ENCODE results near the gene TRA2A. TPM values are rescaled to one million over a fixed set of nuclear protein-coding genes. Genes with fewer than 3 reads are reported as not detected.

TRA2A gene
- total and polyA plus RNA-seq, 10 of the 15 experiments (the other 5 are each of a cell fraction or from before 2014, with no cell fraction given): 25.0 to 224 (median 91.3) TPM

- TF ChIP-seq TBL1XR1 (IDR thresholded peaks at IDR 0.05; ENCODE audit: low read depth, low read length): peak; percentile 28; the same call in 1 of the 2 replicates
- TF ChIP-seq CREM (IDR thresholded peaks at IDR 0.05; ENCODE audit: low read depth): peak; percentile 48; the same call in 1 of the 2 replicates
- TF ChIP-seq RB1 (IDR thresholded peaks at IDR 0.05; ENCODE audit: borderline replicate concordance): no peak
- no peak for TF ChIP-seq HDAC6 (IDR thresholded peaks at IDR 0.05; ENCODE audit: unreplicated experiment)
- TF ChIP-seq SPI1 (IDR thresholded peaks at IDR 0.05; ENCODE audit: borderline replicate concordance, insufficient read depth, low read depth, low read length): no peak
- no peak for TF ChIP-seq SMAD5 (IDR thresholded peaks at IDR 0.05; ENCODE audit: low read depth)
- no peak for TF ChIP-seq CBX5 (IDR thresholded peaks at IDR 0.05; ENCODE audit: low read depth)
- TF ChIP-seq RFX5 (IDR thresholded peaks at IDR 0.05; ENCODE audit: low read depth, low read length): no peak
- no peak for TF ChIP-seq BCL11A (IDR thresholded peaks at IDR 0.05; ENCODE audit: low read depth, low read length)
- TF ChIP-seq LARP7 (IDR thresholded peaks at IDR 0.05): no peak
- TF ChIP-seq PAX8 (IDR thresholded peaks at IDR 0.05): no peak
- TF ChIP-seq NFYA (IDR thresholded peaks at IDR 0.05; ENCODE audit: borderline replicate concordance, low read depth, low read length): no peak
- no peak for TF ChIP-seq YBX1 (IDR thresholded peaks at IDR 0.05)
- no peak for TF ChIP-seq STAT3 (IDR thresholded peaks at IDR 0.05; ENCODE audit: low read depth, low read length)
- peak; percentile 38; the same call in 1 of the 2 replicates for TF ChIP-seq MLLT1 (IDR thresholded peaks at IDR 0.05)
- TF ChIP-seq MTA2 (IDR thresholded peaks at IDR 0.05; ENCODE audit: low read depth): peak; percentile 41; the same call in 1 of the 2 replicates
- no peak for TF ChIP-seq HCFC1 (IDR thresholded peaks at IDR 0.05; ENCODE audit: low read length)
- TF ChIP-seq, protein P1, sequence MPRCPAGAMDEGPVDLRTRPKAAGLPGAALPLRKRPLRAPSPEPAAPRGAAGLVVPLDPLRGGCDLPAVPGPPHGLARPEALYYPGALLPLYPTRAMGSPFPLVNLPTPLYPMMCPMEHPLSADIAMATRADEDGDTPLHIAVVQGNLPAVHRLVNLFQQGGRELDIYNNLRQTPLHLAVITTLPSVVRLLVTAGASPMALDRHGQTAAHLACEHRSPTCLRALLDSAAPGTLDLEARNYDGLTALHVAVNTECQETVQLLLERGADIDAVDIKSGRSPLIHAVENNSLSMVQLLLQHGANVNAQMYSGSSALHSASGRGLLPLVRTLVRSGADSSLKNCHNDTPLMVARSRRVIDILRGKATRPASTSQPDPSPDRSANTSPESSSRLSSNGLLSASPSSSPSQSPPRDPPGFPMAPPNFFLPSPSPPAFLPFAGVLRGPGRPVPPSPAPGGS (IDR thresholded peaks at IDR 0.05; ENCODE audit: borderline replicate concordance, insufficient read depth, low read depth, low read length, poor library complexity, severe bottlenecking): no peak
- no peak for TF ChIP-seq MEF2A (IDR thresholded peaks at IDR 0.05; ENCODE audit: insufficient read depth, low read depth, low read length)
- TF ChIP-seq, protein P2, sequence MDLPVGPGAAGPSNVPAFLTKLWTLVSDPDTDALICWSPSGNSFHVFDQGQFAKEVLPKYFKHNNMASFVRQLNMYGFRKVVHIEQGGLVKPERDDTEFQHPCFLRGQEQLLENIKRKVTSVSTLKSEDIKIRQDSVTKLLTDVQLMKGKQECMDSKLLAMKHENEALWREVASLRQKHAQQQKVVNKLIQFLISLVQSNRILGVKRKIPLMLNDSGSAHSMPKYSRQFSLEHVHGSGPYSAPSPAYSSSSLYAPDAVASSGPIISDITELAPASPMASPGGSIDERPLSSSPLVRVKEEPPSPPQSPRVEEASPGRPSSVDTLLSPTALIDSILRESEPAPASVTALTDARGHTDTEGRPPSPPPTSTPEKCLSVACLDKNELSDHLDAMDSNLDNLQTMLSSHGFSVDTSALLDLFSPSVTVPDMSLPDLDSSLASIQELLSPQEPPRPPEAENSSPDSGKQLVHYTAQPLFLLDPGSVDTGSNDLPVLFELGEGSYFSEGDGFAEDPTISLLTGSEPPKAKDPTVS (IDR thresholded peaks at IDR 0.05; ENCODE audit: low read depth, low read length): no peak
- TF ChIP-seq, protein P3, sequence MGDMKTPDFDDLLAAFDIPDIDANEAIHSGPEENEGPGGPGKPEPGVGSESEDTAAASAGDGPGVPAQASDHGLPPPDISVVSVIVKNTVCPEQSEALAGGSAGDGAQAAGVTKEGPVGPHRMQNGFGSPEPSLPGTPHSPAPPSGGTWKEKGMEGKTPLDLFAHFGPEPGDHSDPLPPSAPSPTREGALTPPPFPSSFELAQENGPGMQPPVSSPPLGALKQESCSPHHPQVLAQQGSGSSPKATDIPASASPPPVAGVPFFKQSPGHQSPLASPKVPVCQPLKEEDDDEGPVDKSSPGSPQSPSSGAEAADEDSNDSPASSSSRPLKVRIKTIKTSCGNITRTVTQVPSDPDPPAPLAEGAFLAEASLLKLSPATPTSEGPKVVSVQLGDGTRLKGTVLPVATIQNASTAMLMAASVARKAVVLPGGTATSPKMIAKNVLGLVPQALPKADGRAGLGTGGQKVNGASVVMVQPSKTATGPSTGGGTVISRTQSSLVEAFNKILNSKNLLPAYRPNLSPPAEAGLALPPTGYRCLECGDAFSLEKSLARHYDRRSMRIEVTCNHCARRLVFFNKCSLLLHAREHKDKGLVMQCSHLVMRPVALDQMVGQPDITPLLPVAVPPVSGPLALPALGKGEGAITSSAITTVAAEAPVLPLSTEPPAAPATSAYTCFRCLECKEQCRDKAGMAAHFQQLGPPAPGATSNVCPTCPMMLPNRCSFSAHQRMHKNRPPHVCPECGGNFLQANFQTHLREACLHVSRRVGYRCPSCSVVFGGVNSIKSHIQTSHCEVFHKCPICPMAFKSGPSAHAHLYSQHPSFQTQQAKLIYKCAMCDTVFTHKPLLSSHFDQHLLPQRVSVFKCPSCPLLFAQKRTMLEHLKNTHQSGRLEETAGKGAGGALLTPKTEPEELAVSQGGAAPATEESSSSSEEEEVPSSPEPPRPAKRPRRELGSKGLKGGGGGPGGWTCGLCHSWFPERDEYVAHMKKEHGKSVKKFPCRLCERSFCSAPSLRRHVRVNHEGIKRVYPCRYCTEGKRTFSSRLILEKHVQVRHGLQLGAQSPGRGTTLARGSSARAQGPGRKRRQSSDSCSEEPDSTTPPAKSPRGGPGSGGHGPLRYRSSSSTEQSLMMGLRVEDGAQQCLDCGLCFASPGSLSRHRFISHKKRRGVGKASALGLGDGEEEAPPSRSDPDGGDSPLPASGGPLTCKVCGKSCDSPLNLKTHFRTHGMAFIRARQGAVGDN (IDR thresholded peaks at IDR 0.05): no peak
- TF ChIP-seq, protein P4, sequence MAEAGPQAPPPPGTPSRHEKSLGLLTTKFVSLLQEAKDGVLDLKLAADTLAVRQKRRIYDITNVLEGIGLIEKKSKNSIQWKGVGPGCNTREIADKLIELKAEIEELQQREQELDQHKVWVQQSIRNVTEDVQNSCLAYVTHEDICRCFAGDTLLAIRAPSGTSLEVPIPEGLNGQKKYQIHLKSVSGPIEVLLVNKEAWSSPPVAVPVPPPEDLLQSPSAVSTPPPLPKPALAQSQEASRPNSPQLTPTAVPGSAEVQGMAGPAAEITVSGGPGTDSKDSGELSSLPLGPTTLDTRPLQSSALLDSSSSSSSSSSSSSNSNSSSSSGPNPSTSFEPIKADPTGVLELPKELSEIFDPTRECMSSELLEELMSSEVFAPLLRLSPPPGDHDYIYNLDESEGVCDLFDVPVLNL (IDR thresholded peaks at IDR 0.05; ENCODE audit: low read depth, low read length): no peak
Observed at GRCh38 chr7:23471106-23471859, 60.5 kb downstream of the TRA2A start (continued).

Measured in GM12878 (cell line).